Activated CD8-positive, alpha-beta memory T cell treated with anti-CD3 and anti-CD28 coated beads, Interleukin-2, amount 10 ng/mL, durations not matched to agents 7 days and 5 days (primary cell): ENCODE measurements around the gene PEX7. TPM values are rescaled to one million over a fixed set of nuclear protein-coding genes. Genes with fewer than 3 reads are reported as not detected.
A peak's percentile ranks its signal among the peaks of the same experiment; 100 is the strongest.
"Not testable (repeated sequence)": the region's sequence is repeated elsewhere in the genome, so short reads cannot be mapped to it uniquely, and the experiment has no call there.

Experiments
- ATAC-seq: fragments of 150-1000 bp; cut with Tn5 transposase; one replicate; pipeline ENCODE4 v1.10.0; 2021; ENCODE audit warnings: moderate library complexity
- CTCF ChIA-PET: fragments of 350-600 bp; sonication (Branson Sonifier 250); formaldehyde crosslinking; loops from one replicate; lab custom pipeline; 2021; ENCODE audit warnings: antibody characterized with exemption; lab: Charles Lee
- DNase-seq: peaks from one replicate; pipeline ENCODE4 v3.0.0-alpha.2; 2020
- H3K27ac Mint-ChIP-seq: one replicate; pipeline ENCODE4 v1.8.0; 2021; ENCODE audit warnings: mild to moderate bottlenecking, mixed read lengths
- H3K27me3 Mint-ChIP-seq: one replicate; pipeline ENCODE4 v1.8.0; 2021; ENCODE audit warnings: mixed read lengths
- H3K36me3 Mint-ChIP-seq: one replicate; pipeline ENCODE4 v1.8.0; 2021; ENCODE audit warnings: mild to moderate bottlenecking, mixed read lengths
- H3K4me1 Mint-ChIP-seq: one replicate; pipeline ENCODE4 v1.8.0; 2021; ENCODE audit warnings: mixed read lengths
- H3K4me3 Mint-ChIP-seq: one replicate; pipeline ENCODE4 v1.8.0; 2021; ENCODE audit warnings: mild to moderate bottlenecking, moderate library complexity, mixed read lengths
- H3K9me3 Mint-ChIP-seq: one replicate; pipeline ENCODE4 v1.8.0; 2022; ENCODE audit warnings: low read depth, mixed read lengths
- total RNA-seq, 2 experiments: library from RNA; stranded (reverse); gene quantifications; one replicate each; pipeline ENCODE4 v1.2.3, GENCODE V29; 2021

The PEX7 gene
- total RNA-seq, 2 experiments from 2014 or later = 3.5 TPM

DNA sequence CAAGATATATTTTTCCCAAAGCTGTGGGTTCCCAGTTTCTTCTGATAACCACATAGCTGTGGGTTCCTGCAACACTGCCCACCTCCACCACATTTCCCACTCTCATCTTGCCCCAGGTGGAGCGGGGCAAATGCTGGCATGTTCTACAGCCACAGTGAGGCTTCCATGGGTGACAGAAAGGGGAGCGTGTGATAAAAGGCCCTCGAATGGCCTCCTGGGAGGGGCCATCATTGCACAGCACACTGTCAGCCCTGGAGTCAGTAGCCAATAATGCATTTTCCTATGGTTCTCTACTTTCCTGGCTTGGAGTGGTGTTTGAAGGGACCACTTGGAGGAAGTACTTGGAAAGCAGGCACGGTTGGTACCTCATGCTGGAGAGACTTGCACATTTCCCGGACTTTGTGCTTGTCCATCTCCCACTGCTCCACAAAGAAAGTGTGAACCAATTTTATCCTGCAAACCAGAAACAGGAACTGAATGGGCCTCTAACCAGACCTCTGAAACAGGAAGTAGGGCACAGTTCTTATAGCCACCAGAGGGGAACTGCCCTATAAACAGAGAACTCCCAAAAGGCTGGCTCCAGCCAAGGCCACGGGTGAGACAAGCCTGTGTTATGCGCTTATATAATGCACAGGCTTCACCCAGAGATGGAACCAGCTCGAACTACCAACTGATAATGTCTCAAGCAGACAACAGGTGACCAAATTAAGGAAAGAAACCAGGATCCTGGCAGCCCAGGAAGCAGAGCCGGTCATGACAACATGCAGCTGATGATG lies 38.7 kb upstream of the PEX7 start:
- ATAC-seq = peak; percentile 57

GRCh38 chr6:136784271-136784664 lies 38.1 kb upstream of the PEX7 start:
- no peak for ATAC-seq

More for the DNA sequence above, 38.7 kb upstream of the PEX7 start:
- Mint-ChIP-seq H3K36me3 (peaks cover 28% of the 10 kb centered on the region), H3K9me3 (no peaks in the 10 kb centered on the region), H3K4me3 (peak overlapping the region; percentile 58), H3K27me3 (no peaks in the 10 kb centered on the region), H3K27ac (peak overlapping the region; percentile 77), H3K4me1 (peaks cover 64% of the 10 kb centered on the region)
- no peak for DNase-seq
- CTCF ChIA-PET = interaction anchor here (0.7 to 12.0 kb wide), 3 partner anchors 9 to 138 kb away, joined by 3 to 424 read pairs (median 10); partner anchors contain the start of gene MAP3K5

DNA sequence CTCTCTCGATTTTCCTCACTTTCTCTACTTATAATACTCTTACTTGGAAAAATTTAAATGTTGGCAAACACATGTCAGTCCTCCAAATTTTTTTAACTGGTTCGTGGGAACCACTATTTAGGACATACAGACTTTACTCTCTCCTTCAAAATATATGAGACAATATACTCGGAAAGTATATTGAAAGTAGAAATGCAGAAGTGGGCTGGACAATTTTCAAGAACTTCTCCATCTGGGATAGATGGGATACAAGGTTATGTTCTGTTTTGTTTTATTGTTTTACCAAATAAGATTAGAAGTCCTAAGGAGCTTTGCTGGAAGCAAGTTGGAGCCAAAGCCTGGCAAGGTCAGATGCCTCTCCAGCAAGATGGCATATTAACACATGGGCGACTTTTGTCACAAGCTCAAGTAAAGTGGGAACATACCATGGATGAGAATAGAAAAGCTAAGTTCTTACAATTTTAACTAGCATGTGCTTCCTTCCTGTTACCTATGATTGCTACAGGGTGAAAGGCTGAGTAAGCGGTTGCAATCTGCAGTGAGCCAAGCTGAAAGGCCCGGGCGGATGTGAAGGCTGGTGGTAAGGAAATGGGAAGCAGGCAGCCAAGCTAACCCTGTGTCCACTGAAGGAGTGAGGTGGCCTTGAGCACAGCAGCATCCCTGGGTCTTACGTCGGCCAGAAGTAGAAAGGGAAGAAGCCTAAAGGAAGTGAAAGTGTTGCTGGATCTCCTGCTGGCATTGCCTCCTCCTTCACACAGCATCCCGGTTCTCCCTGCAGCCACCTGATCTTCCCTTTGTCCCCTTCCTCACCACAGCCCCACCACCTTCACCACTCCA lies 37.3 kb upstream of the PEX7 start:
- Mint-ChIP-seq H3K9me3 (no peaks in the 10 kb centered on the region), H3K36me3 (peaks cover 32% of the 10 kb centered on the region), H3K27me3 (no peaks in the 10 kb centered on the region), H3K4me3 (peak overlapping the region; percentile 67), H3K27ac (peak overlapping the region; percentile 84), H3K4me1 (peaks cover 71% of the 10 kb centered on the region)
- DNase-seq (peak; percentile 75), ATAC-seq (peak; percentile 61)
- CTCF ChIA-PET = interaction anchor here (0.7 to 12.0 kb wide), 3 partner anchors 22 to 140 kb away, joined by 4 to 424 read pairs (median 102); no protein-coding TSS in a partner anchor

More at GRCh38 chr6:136784271-136784664, 38.1 kb upstream of the PEX7 start:
- peak overlapping the region; percentile 58 for H3K4me3 Mint-ChIP-seq
- peaks cover 67% of the 10 kb centered on the region for H3K4me1 Mint-ChIP-seq
- H3K27me3 Mint-ChIP-seq = no peaks in the 10 kb centered on the region
- DNase-seq = no peak
- CTCF ChIA-PET = interaction anchor here (0.7 to 12.0 kb wide), 3 partner anchors 8 to 139 kb away, joined by 3 to 424 read pairs (median 10); partner anchors contain the start of gene MAP3K5
- peak overlapping the region; percentile 84 for H3K27ac Mint-ChIP-seq
- H3K36me3 Mint-ChIP-seq = peaks cover 30% of the 10 kb centered on the region
- H3K9me3 Mint-ChIP-seq = no peaks in the 10 kb centered on the region

- CTCF ChIA-PET = interaction anchor here (1.0 to 12.0 kb wide), 4 partner anchors 16 to 141 kb away, joined by 3 to 424 read pairs (median 54); no protein-coding TSS in a partner anchor
- ATAC-seq (no peak), DNase-seq (no peak)
- H3K4me1 Mint-ChIP-seq = peaks cover 76% of the 10 kb centered on the region
- no peaks in the 10 kb centered on the region for H3K9me3 Mint-ChIP-seq
- H3K27me3 Mint-ChIP-seq = no peaks in the 10 kb centered on the region
- peaks cover 37% of the 10 kb centered on the region for H3K36me3 Mint-ChIP-seq
- peak overlapping the region; percentile 28 for H3K27ac Mint-ChIP-seq
- no peak overlapping the region for H3K4me3 Mint-ChIP-seq
Observed at GRCh38 chr6:136786658-136787057, 35.7 kb upstream of the PEX7 start.

GRCh38 chr6:136787726-136788068 lies 34.7 kb upstream of the PEX7 start:
- H3K9me3 Mint-ChIP-seq = no peaks in the 10 kb centered on the region
- H3K4me3 Mint-ChIP-seq = peak overlapping the region; percentile 68
- peaks cover 35% of the 10 kb centered on the region for H3K36me3 Mint-ChIP-seq
- H3K4me1 Mint-ChIP-seq = peaks cover 70% of the 10 kb centered on the region
- no peak for DNase-seq
- ATAC-seq = no peak
- H3K27me3 Mint-ChIP-seq = no peaks in the 10 kb centered on the region
- peak overlapping the region; percentile 88 for H3K27ac Mint-ChIP-seq
- CTCF ChIA-PET = interaction anchor here (1.0 to 12.0 kb wide), 4 partner anchors 14 to 142 kb away, joined by 3 to 424 read pairs (median 54); no protein-coding TSS in a partner anchor

GRCh38 chr6:136788069-136788902 lies 34.1 kb upstream of the PEX7 start:
- no peak for ATAC-seq
- H3K27ac Mint-ChIP-seq = peak overlapping the region; percentile 88
- peaks cover 67% of the 10 kb centered on the region for H3K4me1 Mint-ChIP-seq
- peaks cover 34% of the 10 kb centered on the region for H3K36me3 Mint-ChIP-seq
- no peaks in the 10 kb centered on the region for H3K27me3 Mint-ChIP-seq
- H3K4me3 Mint-ChIP-seq = peak overlapping the region; percentile 68
- no peak for DNase-seq
- no peaks in the 10 kb centered on the region for H3K9me3 Mint-ChIP-seq
- CTCF ChIA-PET = interaction anchor here (1.6 to 12.0 kb wide), 3 partner anchors 15 to 143 kb away, joined by 5 to 424 read pairs (median 102); no protein-coding TSS in a partner anchor

- not testable (repeated sequence) for H3K27me3 Mint-ChIP-seq, ATAC-seq
Observed at GRCh38 chr6:136789440-136789839, 33.0 kb upstream of the PEX7 start.

DNA sequence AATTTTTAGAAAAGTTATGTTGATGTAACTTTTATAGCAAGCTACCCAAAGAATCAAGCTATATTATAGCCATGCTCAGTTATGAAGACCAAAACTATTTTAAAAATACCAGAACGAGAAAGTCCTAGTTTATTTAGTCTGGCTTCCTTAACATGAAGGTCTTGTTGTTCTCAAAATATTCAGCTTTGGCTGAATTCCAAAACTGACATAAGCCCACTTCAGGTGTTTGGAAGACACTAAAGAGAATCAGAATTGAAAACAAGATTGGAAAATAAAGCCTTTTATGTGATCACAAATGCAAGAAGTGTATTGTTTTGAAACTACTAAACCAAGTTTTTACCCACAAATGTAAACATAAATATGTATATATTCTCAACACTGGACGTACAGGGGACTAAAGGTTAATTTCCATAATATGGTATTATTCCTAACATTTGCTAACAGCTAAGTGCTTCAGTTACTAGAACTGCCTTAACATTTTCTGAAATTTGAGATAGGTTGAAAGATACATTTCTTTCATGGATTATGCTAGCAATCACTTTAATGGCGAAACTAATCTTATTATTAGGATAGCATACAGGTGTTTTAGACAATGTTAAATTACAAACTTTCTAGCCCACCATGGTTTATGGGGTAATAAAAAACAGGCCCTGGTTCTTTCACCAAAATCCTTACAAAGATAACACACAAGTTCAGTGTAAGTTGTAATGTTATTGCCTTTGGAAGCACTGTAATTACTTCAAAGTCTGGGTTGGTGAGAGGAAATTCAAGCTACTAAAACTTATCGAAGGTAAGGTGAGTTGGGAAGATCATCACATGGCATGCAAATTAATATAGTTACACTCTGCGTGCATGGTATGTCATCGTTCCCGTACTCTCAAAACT lies 31.7 kb upstream of the PEX7 start:
- Mint-ChIP-seq H3K27me3 (no peaks in the 10 kb centered on the region), H3K9me3 (no peaks in the 10 kb centered on the region), H3K36me3 (peaks cover 19% of the 10 kb centered on the region), H3K27ac (peak overlapping the region; percentile 92), H3K4me3 (peak overlapping the region; percentile 94), H3K4me1 (peaks cover 47% of the 10 kb centered on the region)
- DNase-seq (no peak), ATAC-seq (no peak)
- CTCF ChIA-PET = interaction anchor here (0.8 to 12.0 kb wide), 13 partner anchors 9 to 501 kb away, joined by 3 to 424 read pairs (median 6); partner anchors contain the start of genes BCLAF1 and PEX7

More at GRCh38 chr6:136789440-136789839, 33.0 kb upstream of the PEX7 start:
- peak overlapping the region; percentile 94 for H3K4me3 Mint-ChIP-seq
- H3K9me3 Mint-ChIP-seq, DNase-seq: not testable (repeated sequence)
- peaks cover 24% of the 10 kb centered on the region for H3K36me3 Mint-ChIP-seq
- H3K27ac Mint-ChIP-seq = peak overlapping the region; percentile 56
- peaks cover 59% of the 10 kb centered on the region for H3K4me1 Mint-ChIP-seq
- CTCF ChIA-PET = interaction anchor here (0.6 to 12.0 kb wide), 8 partner anchors 13 to 499 kb away, joined by 3 to 424 read pairs (median 5); partner anchors contain the start of gene BCLAF1

DNA sequence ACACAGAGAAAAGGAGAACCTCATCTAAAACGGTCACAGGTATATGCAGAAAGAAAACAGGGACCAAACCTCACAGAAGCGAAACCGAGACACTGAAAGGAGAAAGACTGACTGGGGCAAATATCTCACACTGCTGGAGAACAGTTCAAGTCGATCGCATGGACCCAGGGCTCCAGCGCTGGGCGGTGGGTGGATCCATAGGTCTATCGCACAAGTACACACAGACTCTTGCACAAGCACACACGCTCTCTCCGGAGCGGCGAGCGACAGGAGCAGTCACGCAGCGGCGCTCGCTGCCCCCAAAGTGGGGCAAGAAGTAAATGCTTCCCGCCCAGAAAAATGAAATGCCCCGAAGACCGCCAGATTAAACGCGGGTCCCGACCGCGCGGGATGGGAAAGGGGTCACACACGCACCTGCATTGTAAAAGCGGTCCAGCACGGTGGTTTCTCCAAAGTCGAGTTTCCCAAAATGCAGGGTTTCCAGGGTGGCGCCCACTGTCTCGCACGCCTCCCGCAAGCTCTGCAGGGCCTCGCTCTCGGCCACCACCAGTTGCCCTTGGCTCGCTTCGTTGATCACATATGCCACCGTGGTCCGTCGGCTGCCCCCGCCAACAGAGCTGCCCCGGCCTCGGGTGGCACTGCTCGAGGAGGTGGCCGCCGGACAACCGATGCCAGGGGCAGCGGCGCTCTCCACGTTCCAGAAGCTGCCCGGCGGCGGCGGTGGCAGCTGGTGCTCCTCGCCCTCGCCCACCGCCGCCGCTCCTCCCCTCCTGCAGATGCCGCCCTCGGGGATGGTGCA lies 30.9 kb upstream of the PEX7 start:
- Mint-ChIP-seq H3K27me3 (no peaks in the 10 kb centered on the region), H3K9me3 (no peaks in the 10 kb centered on the region), H3K27ac (peak overlapping the region; percentile 92), H3K36me3 (peaks cover 17% of the 10 kb centered on the region), H3K4me3 (peak overlapping the region; percentile 94), H3K4me1 (peaks cover 41% of the 10 kb centered on the region)
- DNase-seq (peak; percentile 73), ATAC-seq (peak; percentile 13)
- CTCF ChIA-PET = interaction anchor here (0.6 to 12.0 kb wide), 62 partner anchors 8 to 574 kb away, joined by 3 to 424 read pairs (median 5); partner anchors contain the start of gene PEX7

DNA sequence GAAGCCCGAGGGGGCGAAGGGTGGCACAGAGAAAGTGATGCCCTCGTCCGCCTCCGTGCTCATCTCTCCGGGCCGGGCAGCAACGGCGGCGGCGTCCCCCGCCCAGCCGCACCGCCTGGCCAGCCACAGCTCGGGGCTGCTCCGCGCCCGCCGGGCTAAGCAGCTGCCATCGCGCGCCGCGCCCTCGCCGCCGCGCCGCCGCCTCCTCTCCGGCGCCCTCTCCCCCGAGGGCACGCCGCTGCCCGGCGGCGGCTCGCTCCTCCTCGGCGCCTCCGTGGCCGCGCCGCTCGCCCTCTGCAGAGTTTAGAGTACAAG lies 30.3 kb upstream of the PEX7 start:
- Mint-ChIP-seq H3K27ac (peak overlapping the region; percentile 92), H3K36me3 (peaks cover 17% of the 10 kb centered on the region), H3K4me1 (peaks cover 38% of the 10 kb centered on the region), H3K4me3 (peak overlapping the region; percentile 94), H3K27me3 (no peaks in the 10 kb centered on the region), H3K9me3 (no peaks in the 10 kb centered on the region)
- CTCF ChIA-PET = interaction anchor here (0.6 to 12.0 kb wide), 69 partner anchors 8 to 574 kb away, joined by 3 to 424 read pairs (median 5); partner anchors contain the start of gene PEX7
- ATAC-seq = peak; percentile 20
- DNase-seq = no peak
